ENCODE measurements around the gene FLT3.

The FLT3 gene

DNA sequence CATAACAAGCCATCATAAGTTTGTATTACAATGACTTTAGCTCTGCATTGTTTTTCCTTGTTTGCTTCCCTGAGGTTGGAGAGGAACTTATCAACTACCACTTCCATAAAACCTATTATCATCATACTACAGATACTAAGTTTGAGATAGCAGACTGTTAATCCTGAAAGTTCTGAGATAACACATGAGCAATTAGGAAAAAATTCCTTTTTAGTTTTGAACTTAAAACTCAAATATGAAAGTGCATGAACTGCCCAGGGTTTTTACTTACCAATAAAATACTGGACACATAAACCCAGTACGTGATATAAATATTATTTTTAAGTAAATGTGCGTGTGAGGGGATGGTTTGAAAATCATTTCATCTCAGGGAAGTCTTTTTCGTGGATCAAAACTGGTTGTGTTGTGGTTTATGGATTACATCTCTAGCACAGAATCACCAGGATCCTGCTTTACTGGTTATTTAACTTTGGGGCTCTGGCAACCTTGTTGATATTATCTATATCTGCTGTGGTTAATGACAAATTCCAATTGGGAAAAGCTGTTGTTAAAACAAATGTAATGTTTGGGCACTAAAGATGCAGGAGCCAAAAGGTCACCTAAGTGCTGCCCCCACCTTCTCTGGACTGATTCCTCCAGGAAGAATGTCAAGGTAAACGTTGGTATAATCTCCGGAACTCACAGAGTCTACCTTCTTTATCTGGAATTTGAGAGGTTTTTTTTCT is 143.6 kb downstream of the FLT3 start:
- no peak for DNase-seq

DNA sequence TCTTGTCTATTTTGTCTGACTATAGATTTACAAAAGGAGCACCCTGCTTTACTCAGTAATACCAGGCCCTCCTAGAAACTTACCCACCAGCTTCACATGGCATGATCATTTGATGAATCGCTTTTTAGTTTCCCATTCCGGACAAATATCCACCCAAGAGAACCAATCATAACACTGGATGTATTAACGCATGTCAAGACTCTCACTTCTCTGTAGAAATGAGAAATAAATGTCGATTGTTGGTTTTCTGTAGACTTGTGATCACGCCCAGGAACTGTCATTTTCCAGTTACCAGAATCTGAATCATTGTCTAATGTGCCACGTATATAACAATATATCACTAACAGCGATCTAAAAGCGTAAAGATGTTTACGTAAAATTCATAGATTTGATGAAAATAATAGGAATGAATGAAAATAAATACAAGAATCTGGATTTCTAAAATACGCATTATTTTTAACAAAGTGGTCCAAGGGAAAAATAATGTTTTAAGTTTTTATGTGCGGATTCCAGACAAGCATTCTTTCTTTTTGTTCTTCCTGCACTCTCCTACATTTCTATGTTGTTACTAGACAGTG is 145.3 kb downstream of the FLT3 start:
- DNase-seq, result no peak

DNA sequence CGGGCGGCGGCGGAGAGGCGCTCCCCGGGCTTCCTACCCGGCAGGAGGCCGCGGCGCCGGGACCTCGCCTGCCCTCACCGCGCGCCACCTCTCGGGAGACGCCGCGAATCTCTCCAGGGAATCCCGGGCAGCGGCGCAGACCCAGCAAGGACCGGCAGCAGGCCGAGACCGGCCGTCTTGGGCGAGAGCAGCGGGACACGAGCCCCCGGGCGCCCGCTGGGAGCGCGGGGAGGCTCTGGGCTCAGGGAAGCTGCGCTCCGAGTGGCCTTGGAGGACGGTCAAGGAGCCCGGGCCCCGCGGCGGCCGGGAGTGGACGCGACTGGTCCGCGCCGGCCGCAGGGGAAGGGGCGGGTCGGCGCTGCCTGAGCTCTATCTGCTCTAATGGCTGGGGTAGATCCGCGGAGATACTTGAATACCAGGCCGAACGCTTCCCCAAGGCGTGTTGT is 145.9 kb downstream of the FLT3 start:
- peak; percentile 13 for DNase-seq

DNA sequence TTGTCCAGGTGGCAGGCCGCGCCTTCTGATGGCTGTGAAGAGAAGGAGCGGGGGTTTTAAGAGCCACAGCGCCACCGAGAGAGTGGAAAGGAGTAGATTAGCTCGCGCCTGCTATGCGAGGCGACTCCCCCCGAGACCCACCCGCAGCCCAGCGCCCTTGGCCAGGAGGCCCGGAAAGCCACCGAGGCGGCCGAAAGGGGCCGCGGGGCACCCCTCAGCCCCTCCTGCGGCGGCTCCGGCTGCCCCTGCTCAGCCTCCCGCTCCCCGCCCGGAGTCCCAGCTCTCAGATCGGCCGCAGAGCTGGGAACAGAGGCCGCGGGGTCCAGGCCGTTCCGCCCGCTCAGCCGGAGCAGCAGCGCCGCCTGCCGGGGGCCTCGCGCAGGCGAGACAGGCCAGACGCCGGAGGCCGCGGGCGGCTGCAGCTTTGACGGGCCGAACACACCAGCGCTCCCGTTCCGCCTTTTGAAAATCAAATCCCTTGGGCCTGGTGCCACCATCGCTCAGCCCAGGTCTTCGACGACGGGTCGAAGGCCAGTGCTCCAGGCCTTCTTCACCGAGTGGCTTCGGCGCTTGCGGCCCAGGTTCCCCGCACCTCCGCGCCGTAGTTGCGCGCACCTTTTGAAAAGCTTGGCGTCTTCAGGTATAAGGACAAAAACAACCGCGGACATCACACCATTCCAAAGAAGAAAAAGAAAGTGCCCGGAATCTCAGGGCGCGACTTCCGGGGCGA is 146.5 kb downstream of the FLT3 start:
- peak; percentile 58 for DNase-seq
